Thyroid gland (tissue), 4 donors: ENCODE data around the gene MBNL3. TPM values are rescaled to one million over a fixed set of nuclear protein-coding genes. Genes with fewer than 3 reads are reported as not detected.

Experiments
- DNase-seq, 2 donors: peaks; one replicate each; pipeline ENCODE4 v3.0.0-alpha.2; 2019
- H3K27ac ChIP-seq, 3 donors: fragments of 200-600 bp; sonication (generic); 1 replicate in 2 of 3; 2 replicates in 1 of 3; pipeline ENCODE4 v1.5.1; 2016 to 2019; ENCODE audit warnings: mild to moderate bottlenecking in 1 of 3, moderate library complexity in 1 of 3
- H3K27me3 ChIP-seq: fragments of 200-600 bp; sonication (generic); one replicate; pipeline ENCODE4 v1.5.1; 2019
- H3K36me3 ChIP-seq, 2 donors: fragments of 200-600 bp; sonication (generic); one replicate each; pipeline ENCODE4 v1.5.1; 2016 to 2019
- H3K4me1 ChIP-seq, 2 donors: fragments of 200-600 bp; sonication (generic); one replicate each; pipeline ENCODE4 v1.5.1; 2017 to 2019
- H3K4me3 ChIP-seq, 3 donors: fragments of 200-600 bp; sonication (generic); replicated peaks in 1 of 3; 1 replicate in 2 of 3; 2 replicates in 1 of 3; pipeline ENCODE4 v1.5.1; 2016; ENCODE audit warnings: mild to moderate bottlenecking in 1 of 3
- H3K9me3 ChIP-seq: fragments of 200-600 bp; sonication (generic); one replicate; pipeline ENCODE4 v1.5.1; 2017
- POLR2A ChIP-seq, 2 donors: fragments of 450-650 bp; IDR thresholded peaks; one replicate each; pipeline ENCODE4 v1.6.1; 2017; ENCODE audit warnings: antibody characterized with exemption in 2 of 2, mild to moderate bottlenecking in 2 of 2, moderate library complexity in 1 of 2
- WGBS, 2 donors: methylation state at CpG; one replicate each; pipeline ENCODE4 v1.1.5; 2017; 5-methylcytosine and 5-hydroxymethylcytosine counted together
- intact Hi-C: fragments of 100-400 bp; cut with DNase I; formaldehyde crosslinking; loops from one replicate; pipeline ENCODE4 v1.15.1; 2023
- total RNA-seq, 4 donors: library from RNA; depleted of rRNA; stranded (reverse); fragments of >200 nt; gene quantifications; one replicate each; pipeline ENCODE4 v1.2.3, GENCODE V29; 2016
- TF ChIP-seq, protein P1 (sequence below), 6 experiments: fragments of 200-600 bp in 3 of 6; fragments of 450-650 bp in 3 of 6; sonication (generic) in 3 of 6; IDR thresholded peaks; one replicate each; pipeline ENCODE4 v1.5.1; 2016 to 2019; ENCODE audit warnings: antibody characterized with exemption in 6 of 6, mild to moderate bottlenecking in 2 of 6, inconsistent platforms in 1 of 6, moderate library complexity in 1 of 6

Gene MBNL3
- total RNA-seq, 4 donors from 2014 or later = 11.7 to 29.6 (median 19.5) TPM

DNA sequence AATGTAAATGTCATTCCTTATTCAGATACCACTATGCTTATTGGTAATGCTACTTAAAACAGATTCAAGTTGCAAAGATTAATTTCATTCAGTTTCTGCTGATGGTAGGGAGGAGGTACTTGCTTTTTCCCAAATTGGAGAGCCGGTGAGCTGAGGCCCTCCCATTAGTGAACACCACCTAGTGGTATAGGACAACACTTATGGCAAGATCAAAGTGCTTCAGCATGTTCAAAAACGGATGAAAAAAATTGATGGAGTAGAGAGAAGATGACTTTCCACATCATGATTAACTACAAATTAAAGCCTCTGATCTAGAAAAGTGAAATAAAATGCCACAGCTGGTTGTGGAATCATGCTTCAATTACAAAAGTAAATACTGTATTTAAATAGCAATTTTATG, 112.9 kb downstream of the MBNL3 start:
- TF ChIP-seq POLR2A (IDR thresholded peaks at IDR 0.05) = no peak
- TF ChIP-seq, protein P1, sequence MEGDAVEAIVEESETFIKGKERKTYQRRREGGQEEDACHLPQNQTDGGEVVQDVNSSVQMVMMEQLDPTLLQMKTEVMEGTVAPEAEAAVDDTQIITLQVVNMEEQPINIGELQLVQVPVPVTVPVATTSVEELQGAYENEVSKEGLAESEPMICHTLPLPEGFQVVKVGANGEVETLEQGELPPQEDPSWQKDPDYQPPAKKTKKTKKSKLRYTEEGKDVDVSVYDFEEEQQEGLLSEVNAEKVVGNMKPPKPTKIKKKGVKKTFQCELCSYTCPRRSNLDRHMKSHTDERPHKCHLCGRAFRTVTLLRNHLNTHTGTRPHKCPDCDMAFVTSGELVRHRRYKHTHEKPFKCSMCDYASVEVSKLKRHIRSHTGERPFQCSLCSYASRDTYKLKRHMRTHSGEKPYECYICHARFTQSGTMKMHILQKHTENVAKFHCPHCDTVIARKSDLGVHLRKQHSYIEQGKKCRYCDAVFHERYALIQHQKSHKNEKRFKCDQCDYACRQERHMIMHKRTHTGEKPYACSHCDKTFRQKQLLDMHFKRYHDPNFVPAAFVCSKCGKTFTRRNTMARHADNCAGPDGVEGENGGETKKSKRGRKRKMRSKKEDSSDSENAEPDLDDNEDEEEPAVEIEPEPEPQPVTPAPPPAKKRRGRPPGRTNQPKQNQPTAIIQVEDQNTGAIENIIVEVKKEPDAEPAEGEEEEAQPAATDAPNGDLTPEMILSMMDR (IDR thresholded peaks at IDR 0.05) = no peak
- WGBS, 2 donors = 39 to 63% methylated on average over 2 of the region's 2 CpGs
- Histone ChIP-seq H3K4me3 (no peak overlapping the region), H3K36me3 (no peaks in the 10 kb centered on the region), H3K27me3 (no peaks in the 10 kb centered on the region), H3K9me3 (no peaks in the 10 kb centered on the region), H3K4me1 (no peaks in the 10 kb centered on the region), H3K27ac (no peak overlapping the region)
- intact Hi-C loops = no loop called here
- no peak for DNase-seq

DNA sequence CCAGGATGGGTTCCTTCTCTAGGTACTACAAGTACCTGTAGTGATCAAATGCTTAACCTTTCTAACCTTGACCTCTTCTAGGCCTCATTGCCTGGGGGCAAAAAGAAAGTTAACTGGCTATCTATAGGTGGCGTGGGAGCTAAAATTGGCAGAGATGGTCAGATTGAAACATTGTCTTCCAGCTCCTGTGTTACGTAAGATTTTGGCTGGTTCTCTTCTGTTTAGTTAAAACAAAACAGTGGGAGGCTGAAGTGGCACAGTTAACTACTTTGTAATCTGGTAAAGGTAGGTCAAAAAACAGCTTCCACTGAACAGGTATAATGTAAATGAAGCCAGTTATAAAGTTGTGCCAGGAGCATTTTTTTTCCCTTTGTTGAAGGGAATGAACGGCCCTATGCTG, 115.2 kb downstream of the MBNL3 start:
- Histone ChIP-seq H3K4me1 (no peaks in the 10 kb centered on the region), H3K4me3 (no peak overlapping the region), H3K27me3 (no peaks in the 10 kb centered on the region), H3K9me3 (no peaks in the 10 kb centered on the region), H3K27ac (no peak overlapping the region), H3K36me3 (no peaks in the 10 kb centered on the region)
- no peak for DNase-seq
- WGBS, 2 donors = 21 to 50% methylated on average over 3 of the region's 3 CpGs
- intact Hi-C loops = no loop called here
- TF ChIP-seq, protein P1 (IDR thresholded peaks at IDR 0.05) = no peak
- no peak for TF ChIP-seq POLR2A (IDR thresholded peaks at IDR 0.05)

DNA sequence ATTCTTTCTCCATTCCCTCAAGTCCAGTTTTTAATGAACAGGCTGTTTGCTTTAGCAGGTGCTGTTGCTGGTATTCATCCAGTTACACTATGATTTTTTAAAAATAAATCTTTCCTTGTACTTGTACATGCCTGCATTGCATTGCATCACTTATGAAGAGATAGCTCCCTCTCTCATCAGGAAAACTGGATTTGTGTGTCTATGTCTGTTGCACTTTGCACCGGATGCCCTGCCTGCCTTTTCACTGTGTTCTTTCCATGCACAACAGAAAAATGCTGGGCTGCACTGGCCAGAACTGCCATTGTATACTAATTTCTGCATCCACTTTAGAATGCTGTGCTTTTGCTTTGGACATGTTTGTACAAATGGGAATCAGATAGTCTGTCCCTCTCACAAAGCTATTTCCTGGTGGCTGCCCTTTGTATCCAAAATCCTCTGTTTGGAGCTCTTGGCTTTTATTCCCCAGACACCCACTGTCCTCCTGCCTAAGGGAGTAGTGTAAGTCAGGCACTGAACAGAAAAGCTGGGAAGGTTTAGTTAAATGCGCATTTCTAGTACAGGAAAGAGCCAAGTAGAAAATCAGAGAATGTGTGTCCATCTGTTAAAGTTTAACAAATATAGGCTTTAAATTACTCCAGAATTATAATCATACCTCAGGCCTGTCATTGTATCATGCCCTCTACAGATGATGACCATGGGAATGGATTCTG, 119.1 kb downstream of the MBNL3 start:
- H3K4me3 ChIP-seq = no peak overlapping the region
- intact Hi-C loops = no loop called here
- DNase-seq = no peak
- no peak overlapping the region for H3K27ac ChIP-seq
- no peaks in the 10 kb centered on the region for H3K9me3 ChIP-seq
- WGBS, 2 donors = 80 to 84% methylated on average over 2 of the region's 2 CpGs
- TF ChIP-seq, protein P1 (IDR thresholded peaks at IDR 0.05) = no peak
- TF ChIP-seq POLR2A (IDR thresholded peaks at IDR 0.05) = no peak
- H3K4me1 ChIP-seq = no peaks in the 10 kb centered on the region
- H3K36me3 ChIP-seq = no peaks in the 10 kb centered on the region
- no peaks in the 10 kb centered on the region for H3K27me3 ChIP-seq

DNA sequence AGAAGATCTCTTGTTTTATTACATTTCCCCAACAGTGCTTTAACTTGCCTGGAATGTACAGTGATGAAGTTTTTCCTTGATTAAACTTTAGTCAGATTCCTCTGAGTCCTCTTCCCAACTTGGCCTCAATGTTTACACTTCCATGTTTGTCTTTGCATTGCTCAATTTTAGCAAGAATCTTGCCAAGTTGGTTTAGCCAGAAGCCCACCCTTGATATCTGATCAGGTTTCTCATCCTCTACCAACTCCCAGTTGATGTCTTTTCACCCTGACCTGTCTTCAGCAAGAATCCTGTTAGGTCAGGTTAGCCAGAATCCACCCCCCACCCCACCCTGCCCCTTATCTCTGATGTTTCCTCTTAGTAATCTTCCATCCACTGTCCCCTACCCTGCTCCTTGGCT, 120.9 kb downstream of the MBNL3 start:
- no peaks in the 10 kb centered on the region for H3K36me3 ChIP-seq
- H3K9me3 ChIP-seq = no peaks in the 10 kb centered on the region
- H3K4me1 ChIP-seq = no peaks in the 10 kb centered on the region
- no peak for TF ChIP-seq POLR2A (IDR thresholded peaks at IDR 0.05)
- TF ChIP-seq, protein P1 (IDR thresholded peaks at IDR 0.05) = no peak
- no peak overlapping the region for H3K27ac ChIP-seq
- H3K27me3 ChIP-seq = no peaks in the 10 kb centered on the region
- DNase-seq = no peak
- intact Hi-C loops = no loop called here
- H3K4me3 ChIP-seq = no peak overlapping the region

DNA sequence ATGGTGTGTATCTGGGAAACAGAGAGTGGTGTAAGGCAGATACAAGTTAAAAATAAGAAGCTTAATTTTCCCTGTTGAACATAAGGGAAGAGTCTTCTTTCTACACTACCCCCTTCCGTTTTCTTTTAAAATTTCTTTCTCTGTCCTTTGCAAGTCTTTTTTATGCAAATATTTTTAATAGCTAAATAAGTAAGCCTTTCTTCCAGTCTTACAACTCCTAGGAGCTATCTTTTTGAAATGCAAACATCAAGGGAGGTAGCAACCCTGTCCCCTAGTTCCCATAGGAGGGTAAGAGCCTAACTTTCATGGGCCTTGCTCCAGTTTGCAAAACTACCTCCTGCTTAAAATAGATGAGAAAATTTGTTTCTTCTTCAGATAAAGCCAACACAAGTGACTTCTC, 121.5 kb downstream of the MBNL3 start:
- TF ChIP-seq POLR2A (IDR thresholded peaks at IDR 0.05) = no peak
- TF ChIP-seq, protein P1 (IDR thresholded peaks at IDR 0.05) = no peak
- H3K4me1 ChIP-seq = no peaks in the 10 kb centered on the region
- no peaks in the 10 kb centered on the region for H3K9me3 ChIP-seq
- H3K36me3 ChIP-seq = no peaks in the 10 kb centered on the region
- H3K27me3 ChIP-seq = no peaks in the 10 kb centered on the region
- WGBS, 2 donors = 92 to 94% methylated on average over 1 of the region's 1 CpG
- no peak overlapping the region for H3K27ac ChIP-seq
- DNase-seq = no peak
- no peak overlapping the region for H3K4me3 ChIP-seq
- intact Hi-C loops = no loop called here
